Lung (tissue), 12 donors: ENCODE results near the gene PCDHGA6. TPM values are rescaled to one million over a fixed set of nuclear protein-coding genes. Genes with fewer than 3 reads are reported as not detected.

Experiments used
- ATAC-seq: fragments of 200-7000 bp; cut with Tn5 transposase; one replicate; pipeline ENCODE4 v1.9.1; 2020; ENCODE audit warnings: moderate number of reproducible peaks; ENCODE audit not compliant: insufficient read depth, low FRiP score
- DNase-seq, 3 donors: peaks; one replicate each; pipeline ENCODE4 v3.0.0-alpha.2; 2013 to 2017
- H3K27ac ChIP-seq, 2 donors: one replicate each; pipeline ENCODE4 v1.5.1; 2013; ENCODE audit warnings: mild to moderate bottlenecking in 2 of 2, moderate library complexity in 2 of 2, control low read depth in 1 of 2, inconsistent platforms in 1 of 2, low read depth in 1 of 2, low read length in 1 of 2
- H3K27me3 ChIP-seq, 3 donors: one replicate each; pipeline ENCODE4 v1.5.1; 2013; ENCODE audit warnings: low read length in 2 of 3; ENCODE audit not compliant: control insufficient read depth in 3 of 3, insufficient read depth in 3 of 3
- H3K36me3 ChIP-seq, 4 donors: one replicate each; pipeline ENCODE4 v1.5.1; 2013; ENCODE audit warnings: low read length in 4 of 4, mild to moderate bottlenecking in 1 of 4, moderate library complexity in 1 of 4; ENCODE audit not compliant: control insufficient read depth in 4 of 4, insufficient read depth in 4 of 4
- H3K4me1 ChIP-seq, 5 donors: one replicate each; pipeline ENCODE4 v1.5.1; 2013; ENCODE audit warnings: low read length in 5 of 5, mild to moderate bottlenecking in 2 of 5, moderate library complexity in 1 of 5; ENCODE audit not compliant: control insufficient read depth in 5 of 5, insufficient read depth in 5 of 5
- H3K4me3 ChIP-seq: one replicate; pipeline ENCODE4 v1.5.1; 2013; ENCODE audit warnings: mild to moderate bottlenecking, control low read depth, moderate library complexity
- H3K9ac ChIP-seq, 2 donors: one replicate each; pipeline ENCODE4 v1.5.1; 2013; ENCODE audit warnings: low read length in 2 of 2, control low read depth in 1 of 2; ENCODE audit not compliant: insufficient read depth in 1 of 2
- H3K9me3 ChIP-seq, 4 donors: one replicate each; pipeline ENCODE4 v1.5.1; 2013; ENCODE audit warnings: low read length in 3 of 4, mild to moderate bottlenecking in 1 of 4, moderate library complexity in 1 of 4; ENCODE audit not compliant: control insufficient read depth in 4 of 4, insufficient read depth in 3 of 4
- WGBS, 2 donors: extraction: QIAGEN DNeasy Blood & Tissue Kit; methylation state at CpG; one replicate each; pipeline ENCODE4 v1.1.7; 2013; 5-methylcytosine and 5-hydroxymethylcytosine counted together
- polyA plus RNA-seq, 2 donors: library from polyadenylated mRNA; stranded (reverse); fragments of 200-250 nt; gene quantifications; one replicate each; pipeline ENCODE4 v1.2.1, GENCODE V29; 2013
- total RNA-seq, 2 donors: library from RNA; depleted of rRNA in 1 of 2; stranded (reverse); fragments of >200 nt in 1 of 2; gene quantifications; one replicate each; pipeline ENCODE4 v1.2.1, GENCODE V29; 2014 to 2021
- TF ChIP-seq, protein P1 (sequence below): IDR thresholded peaks from 2 replicates; pipeline ENCODE4 v1.5.1; 2012; ENCODE audit warnings: mild to moderate bottlenecking; ENCODE audit errors: control extremely low read depth, extremely low read depth
- donor health status: control.
- donor health status: control.
- donor health status: Bipolar disorder and iron deficiency.
- donor health status: healthy.
- donor health status: DM: yes; HTN: yes; CAD: no.

PCDHGA6 gene
- total and polyA plus RNA-seq, 4 donors: 0.59 to 8.5 (median 2.9) TPM

DNA sequence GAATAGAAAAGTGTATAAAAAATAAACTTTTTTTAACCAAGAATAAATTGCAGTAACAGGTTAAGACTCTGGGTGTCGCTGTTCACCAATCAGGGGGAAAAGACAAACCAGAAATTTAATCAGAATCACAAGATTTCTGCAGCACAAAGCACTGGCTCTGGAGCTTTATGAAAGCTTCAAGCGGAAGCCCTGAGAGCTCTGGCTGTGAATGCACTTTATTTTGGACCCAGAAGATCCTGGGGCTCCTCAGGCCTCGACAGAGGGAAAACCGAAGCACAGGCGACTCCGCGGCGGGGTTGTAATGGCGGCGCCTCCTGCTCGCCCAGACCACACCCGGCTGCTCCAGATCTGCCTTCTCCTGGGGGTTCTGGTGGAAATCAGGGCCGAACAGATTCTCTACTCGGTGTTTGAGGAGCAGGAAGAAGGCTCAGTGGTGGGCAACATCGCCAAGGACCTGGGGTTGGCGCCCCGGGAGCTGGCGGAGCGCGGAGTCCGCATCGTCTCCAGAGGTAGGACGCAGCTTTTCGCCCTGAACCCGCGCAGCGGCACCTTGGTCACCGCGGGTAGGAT is 18.7 kb upstream of the PCDHGA6 start, which contains the start of gene PCDHGA4:
Gene PCDHGA4, plus strand, starts transcription at position 122 of the 570 bp plus-strand sequence. Its CDS starts 87 bp downstream, at position 209.
- H3K27me3 ChIP-seq: no peaks in the 10 kb centered on the region
- 15% methylated on average over 29 of the region's 29 CpGs for WGBS, 2 donors
- H3K4me1 ChIP-seq: no peaks in the 10 kb centered on the region
- no peak for ATAC-seq
- no peak within 1 kb of the TSS for H3K4me3 ChIP-seq
- H3K9ac ChIP-seq: no peak within 1 kb of the TSS
- H3K36me3 ChIP-seq: no peaks in the 10 kb centered on the region
- H3K27ac ChIP-seq: no peak within 1 kb of the TSS
- DNase-seq: peak in 1 of 3 donors; percentile 6
- H3K9me3 ChIP-seq: peaks cover 11 to 47% (median 26%) of the 10 kb centered on the region in 4 donors
- TF ChIP-seq, protein P1, sequence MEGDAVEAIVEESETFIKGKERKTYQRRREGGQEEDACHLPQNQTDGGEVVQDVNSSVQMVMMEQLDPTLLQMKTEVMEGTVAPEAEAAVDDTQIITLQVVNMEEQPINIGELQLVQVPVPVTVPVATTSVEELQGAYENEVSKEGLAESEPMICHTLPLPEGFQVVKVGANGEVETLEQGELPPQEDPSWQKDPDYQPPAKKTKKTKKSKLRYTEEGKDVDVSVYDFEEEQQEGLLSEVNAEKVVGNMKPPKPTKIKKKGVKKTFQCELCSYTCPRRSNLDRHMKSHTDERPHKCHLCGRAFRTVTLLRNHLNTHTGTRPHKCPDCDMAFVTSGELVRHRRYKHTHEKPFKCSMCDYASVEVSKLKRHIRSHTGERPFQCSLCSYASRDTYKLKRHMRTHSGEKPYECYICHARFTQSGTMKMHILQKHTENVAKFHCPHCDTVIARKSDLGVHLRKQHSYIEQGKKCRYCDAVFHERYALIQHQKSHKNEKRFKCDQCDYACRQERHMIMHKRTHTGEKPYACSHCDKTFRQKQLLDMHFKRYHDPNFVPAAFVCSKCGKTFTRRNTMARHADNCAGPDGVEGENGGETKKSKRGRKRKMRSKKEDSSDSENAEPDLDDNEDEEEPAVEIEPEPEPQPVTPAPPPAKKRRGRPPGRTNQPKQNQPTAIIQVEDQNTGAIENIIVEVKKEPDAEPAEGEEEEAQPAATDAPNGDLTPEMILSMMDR: no peak

DNA sequence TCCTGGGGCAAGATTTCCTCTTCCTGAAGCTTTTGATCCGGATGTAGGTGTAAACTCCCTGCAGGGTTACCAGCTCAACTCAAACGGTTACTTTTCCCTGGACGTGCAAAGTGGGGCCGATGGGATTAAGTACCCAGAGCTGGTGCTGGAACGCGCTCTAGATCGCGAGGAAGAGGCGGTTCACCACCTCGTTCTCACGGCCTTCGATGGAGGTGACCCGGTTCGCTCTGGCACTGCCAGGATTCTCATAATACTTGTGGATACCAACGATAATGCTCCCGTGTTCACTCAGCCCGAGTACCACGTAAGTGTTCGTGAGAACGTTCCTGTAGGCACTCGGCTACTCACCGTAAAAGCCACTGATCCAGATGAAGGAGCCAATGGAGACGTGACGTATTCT is 18.1 kb upstream of the PCDHGA6 start:
- no peak overlapping the region for H3K9ac ChIP-seq
- DNase-seq (no peak), ATAC-seq (no peak)
- TF ChIP-seq, protein P1: no peak
- 49 to 50% methylated on average over 24 of the region's 24 CpGs for WGBS, 2 donors
- peaks cover 0 to 3% (median 0%) of the 10 kb centered on the region in 4 donors for H3K36me3 ChIP-seq
- no peaks in the 10 kb centered on the region for H3K27me3 ChIP-seq
- no peak overlapping the region for H3K4me3 ChIP-seq
- no peak overlapping the region for H3K27ac ChIP-seq
- peaks cover 11 to 48% (median 27%) of the 10 kb centered on the region in 4 donors for H3K9me3 ChIP-seq
- H3K4me1 ChIP-seq: no peaks in the 10 kb centered on the region

DNA sequence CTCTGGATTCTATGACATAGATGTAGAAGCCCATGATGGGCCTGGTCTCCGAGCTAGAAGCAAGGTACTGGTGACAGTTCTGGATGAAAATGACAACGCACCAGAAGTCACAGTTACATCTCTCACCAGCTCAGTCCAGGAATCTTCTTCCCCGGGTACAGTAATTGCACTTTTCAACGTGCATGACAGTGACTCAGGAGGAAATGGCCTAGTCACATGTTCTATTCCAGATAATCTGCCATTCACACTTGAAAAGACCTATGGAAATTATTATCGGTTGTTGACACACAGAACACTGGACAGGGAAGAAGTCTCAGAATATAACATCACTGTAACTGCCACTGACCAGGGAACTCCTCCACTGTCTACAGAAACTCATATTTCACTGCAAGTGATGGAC is 17.6 kb upstream of the PCDHGA6 start:
- Histone ChIP-seq H3K36me3 (peaks cover 0 to 3% (median 0%) of the 10 kb centered on the region in 4 donors), H3K9me3 (peaks cover 11 to 49% (median 27%) of the 10 kb centered on the region in 4 donors), H3K9ac (no peak overlapping the region), H3K27ac (no peak overlapping the region), H3K4me3 (no peak overlapping the region), H3K4me1 (no peaks in the 10 kb centered on the region), H3K27me3 (no peaks in the 10 kb centered on the region)
- ATAC-seq (no peak), DNase-seq (no peak)
- 66 to 77% methylated on average over 5 of the region's 5 CpGs for WGBS, 2 donors
- TF ChIP-seq, protein P1: no peak
